ENCODE results near the gene CSRNP3. TPM values are rescaled to one million over a fixed set of nuclear protein-coding genes. Genes with fewer than 3 reads are reported as not detected.

CSRNP3 gene
- total RNA-seq, 6 donors from 2014 or later: 0.46 to 4.1 (median 1.5) TPM

- DNase-seq: no peak
- Histone ChIP-seq H3K4me3 (no peak overlapping the region), H3K27me3 (no peaks in the 10 kb centered on the region), H3K36me3 (no peaks in the 10 kb centered on the region), H3K27ac (no peak overlapping the region), H3K9me3 (peaks cover 0 to 6% (median 0%) of the 10 kb centered on the region in 4 donors), H3K4me1 (no peaks in the 10 kb centered on the region)
- WGBS, 2 donors: 80 to 83% methylated on average over 1 of the region's 1 CpG
- ATAC-seq (ENCODE audit: low FRiP score in 2 of 2): no peak
- no peak for TF ChIP-seq POLR2AphosphoS5 (IDR thresholded peaks at IDR 0.05)
- no peak for TF ChIP-seq EP300 (IDR thresholded peaks at IDR 0.05)
- TF ChIP-seq CTCF (IDR thresholded peaks at IDR 0.05): no peak
- no peak for TF ChIP-seq POLR2A (IDR thresholded peaks at IDR 0.05)
Measured at GRCh38 chr2:165716091-165716490, 246.6 kb downstream of the CSRNP3 start.

GRCh38 chr2:165718610-165719210, 249.2 kb downstream of the CSRNP3 start:
- 36 to 52% methylated on average over 1 of the region's 1 CpG for WGBS, 2 donors
- H3K27me3 ChIP-seq: no peaks in the 10 kb centered on the region
- H3K27ac ChIP-seq: no peak overlapping the region
- DNase-seq (no peak), ATAC-seq (ENCODE audit: low FRiP score in 2 of 2) (no peak)
- no peak overlapping the region for H3K4me3 ChIP-seq
- no peaks in the 10 kb centered on the region for H3K4me1 ChIP-seq
- no peaks in the 10 kb centered on the region for H3K9me3 ChIP-seq
- no peaks in the 10 kb centered on the region for H3K36me3 ChIP-seq
- TF ChIP-seq POLR2A (IDR thresholded peaks at IDR 0.05): no peak
- TF ChIP-seq POLR2AphosphoS5 (IDR thresholded peaks at IDR 0.05): no peak
- TF ChIP-seq EP300 (IDR thresholded peaks at IDR 0.05): no peak
- no peak for TF ChIP-seq CTCF (IDR thresholded peaks at IDR 0.05)

GRCh38 chr2:165720511-165720910, 251.0 kb downstream of the CSRNP3 start:
- DNase-seq (no peak), ATAC-seq (ENCODE audit: low FRiP score in 2 of 2) (no peak)

GRCh38 chr2:165725421-165725820, 255.9 kb downstream of the CSRNP3 start:
- TF ChIP-seq EP300 (IDR thresholded peaks at IDR 0.05): no peak
- no peak for TF ChIP-seq POLR2AphosphoS5 (IDR thresholded peaks at IDR 0.05)
- no peak for TF ChIP-seq CTCF (IDR thresholded peaks at IDR 0.05)
- no peak for TF ChIP-seq POLR2A (IDR thresholded peaks at IDR 0.05)
- no peak for DNase-seq

More at GRCh38 chr2:165720511-165720910, 251.0 kb downstream of the CSRNP3 start:
- Histone ChIP-seq H3K9me3 (no peaks in the 10 kb centered on the region), H3K4me3 (no peak overlapping the region), H3K36me3 (no peaks in the 10 kb centered on the region), H3K27me3 (no peaks in the 10 kb centered on the region), H3K27ac (no peak overlapping the region), H3K4me1 (no peaks in the 10 kb centered on the region)
- TF ChIP-seq POLR2A (IDR thresholded peaks at IDR 0.05): no peak
- no peak for TF ChIP-seq CTCF (IDR thresholded peaks at IDR 0.05)
- TF ChIP-seq EP300 (IDR thresholded peaks at IDR 0.05): no peak
- no peak for TF ChIP-seq POLR2AphosphoS5 (IDR thresholded peaks at IDR 0.05)

More at GRCh38 chr2:165725421-165725820, 255.9 kb downstream of the CSRNP3 start:
- H3K27me3 ChIP-seq: no peaks in the 10 kb centered on the region
- H3K4me3 ChIP-seq: no peak overlapping the region
- H3K36me3 ChIP-seq: no peaks in the 10 kb centered on the region
- no peaks in the 10 kb centered on the region for H3K9me3 ChIP-seq
- no peak for ATAC-seq (ENCODE audit: low FRiP score in 2 of 2)
- no peak overlapping the region for H3K27ac ChIP-seq
- H3K4me1 ChIP-seq: no peaks in the 10 kb centered on the region

Other genes starting within 250 kb of the CSRNP3 start
- gene SCN2A, start 230.3 kb upstream of the CSRNP3 start, total RNA-seq: 1 to 10 TPM in 2 of 6 donors, under 1 TPM in 2, not detected in 2; 0.61 to 1.2 (median 0.97) TPM

Data from upper lobe of left lung (tissue), 6 donors.